Skeletal muscle cell (primary cell): ENCODE results near the gene LRRFIP1.
A peak's percentile ranks its signal among the peaks of the same experiment; 100 is the strongest.
"Not testable (repeated sequence)": the region's sequence is repeated elsewhere in the genome, so short reads cannot be mapped to it uniquely, and the experiment has no call there.

Experiments
- DNase-seq: peaks from one replicate; pipeline ENCODE4 v3.0.0-alpha.2; 2010; ENCODE audit warnings: low read depth
- H3K4me3 ChIP-seq: 2 replicates; pipeline ENCODE4 v1.5.1; 2011; ENCODE audit warnings: low read depth, mild to moderate bottlenecking, control low read depth, low read length, moderate library complexity

The LRRFIP1 gene

DNA sequence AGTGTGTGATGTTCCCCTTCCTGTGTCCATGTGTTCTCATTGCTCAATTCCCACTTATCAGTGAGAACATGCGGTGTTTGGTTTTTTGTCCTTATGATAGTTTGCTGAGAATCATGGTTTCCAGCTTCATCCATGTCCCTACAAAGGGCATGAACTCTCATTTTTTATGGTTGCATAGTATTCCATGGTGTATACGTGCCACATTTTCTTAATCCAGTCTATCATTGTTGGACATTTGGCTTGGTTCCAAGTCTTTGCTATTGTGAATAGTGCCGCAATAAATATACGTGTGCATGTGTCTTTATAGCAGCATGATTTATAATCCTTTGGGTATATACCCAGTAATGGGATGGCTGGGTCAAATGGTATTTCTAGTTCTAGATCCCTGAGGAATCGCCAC is 156.3 kb downstream of the LRRFIP1 start:
- H3K4me3 ChIP-seq, DNase-seq: not testable (repeated sequence)

GRCh38 chr2:237786936-237787335 is 159.5 kb downstream of the LRRFIP1 start:
- H3K4me3 ChIP-seq, result no peak overlapping the region
- no peak for DNase-seq

GRCh38 chr2:237790353-237790752 is 163.0 kb downstream of the LRRFIP1 start:
- no peak for DNase-seq

DNA sequence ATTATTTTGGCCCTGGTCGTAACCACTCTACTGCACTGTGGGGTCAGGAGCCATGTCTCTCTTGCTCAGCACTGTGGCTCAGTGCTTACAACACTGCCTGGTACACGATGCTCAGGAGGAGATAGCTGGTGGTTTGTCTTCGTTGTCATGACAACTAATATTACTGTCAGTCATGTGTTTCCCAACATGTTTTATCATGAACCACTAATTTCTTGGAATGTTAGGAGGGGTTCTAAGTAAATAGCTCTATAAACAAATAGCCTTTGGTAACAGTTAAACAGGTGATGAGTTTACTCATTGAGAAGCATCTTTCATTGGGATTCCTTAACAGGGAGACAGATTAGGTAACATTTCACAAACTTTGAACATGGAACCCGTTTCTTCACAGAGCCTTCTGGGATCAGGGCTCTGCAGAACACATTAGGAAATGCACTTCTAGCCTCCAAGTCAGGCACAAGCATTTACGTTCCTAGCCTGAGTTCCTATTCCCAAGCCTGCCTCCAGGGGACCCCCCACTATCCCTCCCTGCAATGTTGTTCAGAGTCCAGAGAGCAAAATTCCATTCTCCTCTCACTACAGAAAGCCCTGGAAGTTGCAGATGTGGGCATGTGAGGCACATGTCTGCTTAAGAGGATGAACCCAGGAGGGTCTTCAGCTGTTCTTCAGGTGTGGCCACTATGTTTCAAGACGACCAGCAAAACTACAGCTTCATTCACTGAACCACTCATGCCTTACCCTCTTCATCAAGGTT is 164.8 kb downstream of the LRRFIP1 start:
- H3K4me3 ChIP-seq, result no peak overlapping the region
- DNase-seq, result no peak

More at GRCh38 chr2:237790353-237790752, 163.0 kb downstream of the LRRFIP1 start:
- H3K4me3 ChIP-seq, result no peak overlapping the region

- no peak overlapping the region for H3K4me3 ChIP-seq
- no peak for DNase-seq
Observed at GRCh38 chr2:237797253-237797652, 169.9 kb downstream of the LRRFIP1 start.

- DNase-seq, result no peak
- no peak within 1 kb of the TSS for H3K4me3 ChIP-seq
Observed at GRCh38 chr2:237798236-237799059, 171.1 kb downstream of the LRRFIP1 start, which contains the start of gene RBM44. TSS of gene RBM44 (plus strand) at chr2:237798779. CDS start at chr2:237813610, 14,831 bp downstream.

DNA sequence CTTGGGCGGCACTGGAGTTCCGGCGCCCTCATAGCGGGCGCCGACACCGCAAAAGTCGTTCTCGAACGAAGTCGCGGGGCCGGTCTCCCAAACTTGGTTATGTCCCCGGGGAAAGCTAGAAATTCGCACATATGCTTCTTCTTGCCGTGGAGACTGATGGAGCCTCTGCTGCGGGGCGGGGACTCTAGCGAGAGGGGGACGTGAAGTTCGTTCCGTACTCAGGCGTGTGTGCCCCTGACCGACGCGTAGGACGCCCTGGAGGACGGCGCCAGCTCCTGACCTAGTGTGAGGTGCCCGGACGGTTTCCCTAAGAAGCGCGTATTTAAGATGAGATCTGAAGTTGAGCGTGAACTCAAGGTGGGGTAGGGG is 171.7 kb downstream of the LRRFIP1 start:
- H3K4me3 ChIP-seq, result no peak overlapping the region
- no peak for DNase-seq

DNA sequence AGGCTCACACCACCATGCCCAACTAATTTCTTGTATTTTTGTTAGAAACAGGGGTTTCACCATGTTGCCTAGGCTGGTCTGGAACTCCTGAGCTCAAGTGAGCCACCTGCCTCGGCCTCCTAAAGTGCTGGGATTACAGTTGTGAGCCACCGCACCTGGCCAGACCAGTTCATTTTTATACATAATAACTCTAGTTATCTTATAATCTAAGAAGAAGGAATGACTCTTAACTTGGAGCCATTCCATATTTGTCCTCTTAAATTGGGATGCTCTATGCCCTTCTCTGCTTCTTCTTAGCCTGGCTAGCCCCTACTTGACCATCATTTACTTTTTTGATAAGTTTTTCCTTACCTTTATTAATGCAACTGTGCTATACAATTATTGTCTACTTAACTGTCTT is 174.1 kb downstream of the LRRFIP1 start:
- no peak overlapping the region for H3K4me3 ChIP-seq
- DNase-seq, result no peak

- DNase-seq, result no peak
- H3K4me3 ChIP-seq, result no peak overlapping the region
Observed at GRCh38 chr2:237806334-237806733, 178.9 kb downstream of the LRRFIP1 start.

DNA sequence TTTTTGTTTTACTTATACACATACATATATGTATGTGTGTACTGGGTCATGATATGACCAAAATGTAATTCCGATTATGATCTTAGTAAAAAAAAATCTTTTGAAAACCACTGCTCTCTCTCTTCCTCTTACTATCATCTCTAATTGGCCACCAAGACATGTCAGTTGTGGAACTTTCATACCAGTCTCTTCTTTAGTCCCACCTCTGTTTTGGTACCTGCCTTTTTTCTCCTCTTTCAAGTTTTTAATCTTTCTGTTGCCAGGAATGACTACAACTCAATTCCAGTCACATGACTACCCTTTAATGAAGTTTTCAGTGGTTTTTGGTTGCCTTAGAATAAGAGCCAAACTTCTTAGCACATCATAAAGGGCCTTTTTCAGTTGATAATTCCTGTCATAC is 188.2 kb downstream of the LRRFIP1 start:
- no peak overlapping the region for H3K4me3 ChIP-seq
- no peak for DNase-seq

GRCh38 chr2:237816531-237816930 is 189.1 kb downstream of the LRRFIP1 start:
- no peak overlapping the region for H3K4me3 ChIP-seq
- DNase-seq, result no peak

DNA sequence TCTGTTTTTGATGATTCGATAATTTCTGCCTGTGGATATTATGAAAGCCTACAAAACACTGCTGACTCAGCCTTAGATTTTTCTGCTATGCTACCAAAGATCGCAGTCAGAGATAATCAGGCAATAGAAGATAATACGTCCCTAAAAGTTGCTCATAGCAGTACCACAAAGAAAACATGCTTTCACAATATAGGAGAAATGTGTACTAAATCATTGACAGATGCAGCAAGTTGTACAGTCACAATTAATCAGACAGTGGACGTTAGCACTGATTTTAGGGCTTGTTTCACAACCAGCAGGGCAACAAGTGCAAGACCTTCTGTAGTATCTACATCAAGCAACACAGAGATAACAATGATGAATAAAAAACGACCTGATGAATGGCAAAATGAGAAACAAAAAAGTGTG is 190.7 kb downstream of the LRRFIP1 start:
- peak; percentile 15 for DNase-seq
- no peak overlapping the region for H3K4me3 ChIP-seq

DNA sequence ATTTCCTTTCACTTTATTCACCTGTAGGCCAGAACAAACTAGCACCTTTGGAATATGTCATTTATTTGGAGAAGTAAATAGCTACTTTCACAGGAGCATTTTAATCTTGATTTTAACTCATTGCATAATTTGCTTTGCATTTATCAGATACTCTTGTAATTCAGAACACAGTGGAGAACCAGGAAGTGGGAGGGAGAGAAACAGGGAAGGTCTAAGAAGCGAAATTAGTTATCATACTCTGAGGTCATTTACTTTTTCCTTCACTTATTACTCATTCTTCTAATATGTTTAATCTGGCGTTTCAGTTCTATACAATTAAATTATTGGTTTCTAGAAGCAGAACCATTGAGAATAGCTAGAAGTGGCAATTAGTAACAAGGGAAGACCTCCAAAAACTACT is 191.8 kb downstream of the LRRFIP1 start:
- no peak overlapping the region for H3K4me3 ChIP-seq
- no peak for DNase-seq

- no peak for DNase-seq
- H3K4me3 ChIP-seq, result no peak overlapping the region
Observed at GRCh38 chr2:237820421-237820820, 193.0 kb downstream of the LRRFIP1 start.

GRCh38 chr2:237823544-237823943 is 196.2 kb downstream of the LRRFIP1 start:
- DNase-seq, result no peak
- H3K4me3 ChIP-seq, result no peak overlapping the region

GRCh38 chr2:237824085-237824484 is 196.7 kb downstream of the LRRFIP1 start:
- DNase-seq, result no peak
- no peak overlapping the region for H3K4me3 ChIP-seq

DNA sequence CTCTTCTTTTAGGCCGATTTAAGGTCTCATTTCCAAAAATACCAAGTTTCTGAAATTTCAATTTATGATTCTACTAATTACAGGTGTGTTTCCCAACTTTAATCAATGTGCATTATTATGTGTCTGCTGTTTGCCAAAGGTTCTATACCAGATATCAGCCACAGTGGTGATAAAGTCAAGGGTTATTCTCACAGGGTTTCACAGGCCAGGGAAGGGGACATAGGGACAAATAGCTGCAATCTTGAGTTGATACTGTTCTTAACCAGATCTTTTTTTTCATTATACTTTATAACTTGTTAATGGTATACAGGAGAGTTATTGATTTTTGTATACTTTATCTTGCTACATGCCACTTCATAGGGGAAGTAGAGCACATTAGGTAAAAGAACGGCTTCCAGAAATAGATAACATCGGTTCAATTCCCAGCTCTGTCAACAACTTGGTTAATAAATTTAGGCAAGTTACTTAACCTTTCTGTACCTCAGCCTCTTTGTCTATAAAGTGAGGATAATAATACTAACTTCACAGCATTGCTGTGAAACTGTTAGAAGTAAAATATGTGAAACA is 200.1 kb downstream of the LRRFIP1 start:
- H3K4me3 ChIP-seq, result no peak overlapping the region
- DNase-seq, result no peak
